GM10266 (cell line): ENCODE measurements around the gene COMMD2.

ENCODE experiments used
- DNase-seq: peaks from one replicate; pipeline ENCODE4 v3.0.0; 2012; ENCODE audit errors: extremely low spot score
- CTCF ChIP-seq: IDR thresholded peaks from 2 replicates; pipeline ENCODE4 v1.5.1; 2012; ENCODE audit warnings: mild to moderate bottlenecking, low read depth; ENCODE audit not compliant: control insufficient read depth, insufficient read depth; ENCODE audit errors: missing control alignments

The COMMD2 gene

GRCh38 chr3:149752051-149752787, at the start of gene COMMD2:
Gene COMMD2, minus strand, starts transcription at chr3:149752489. Its CDS starts 45 bp downstream, at chr3:149752444.
- TF ChIP-seq CTCF: peak; percentile 18
- DNase-seq: peak; percentile 71

GRCh38 chr3:149801639-149802038, 49.4 kb upstream of the COMMD2 start:
- no peak for TF ChIP-seq CTCF
- no peak for DNase-seq

- no peak for TF ChIP-seq CTCF
- DNase-seq: no peak
Measured at GRCh38 chr3:149801195-149801594, 48.9 kb upstream of the COMMD2 start.

- DNase-seq: no peak
- no peak for TF ChIP-seq CTCF
Measured at GRCh38 chr3:149800693-149801092, 48.4 kb upstream of the COMMD2 start.

GRCh38 chr3:149796026-149796425, 43.7 kb upstream of the COMMD2 start:
- no peak for TF ChIP-seq CTCF
- DNase-seq: no peak

- DNase-seq: no peak
- no peak for TF ChIP-seq CTCF
Measured at GRCh38 chr3:149792452-149793270, 40.4 kb upstream of the COMMD2 start, which contains the start of gene ANKUB1. Gene ANKUB1, minus strand, starts transcription at chr3:149792554. Its CDS starts 188 bp downstream, at chr3:149792366.

- no peak for TF ChIP-seq CTCF
- no peak for DNase-seq
Measured at GRCh38 chr3:149790698-149791097, 38.4 kb upstream of the COMMD2 start.
